Measurements from ENCODE around the gene SRP54.

The SRP54 gene

GRCh38 chr14:35045798-35046047 is 62.9 kb downstream of the SRP54 start:
- H3K27ac ChIP-seq (ENCODE audit: extremely low read depth, low read depth, low read length), result peak overlapping the region; percentile 71
- H3K36me3 ChIP-seq (ENCODE audit: control insufficient read depth in 2 of 2, insufficient read depth in 1 of 2, low read length in 2 of 2), result peaks cover 8 to 9% of the 10 kb centered on the region in 2 experiments; a peak in 2 of 3 replicates
- TF ChIP-seq ZNF394 (tag by site-specific recombination; IDR thresholded peaks at IDR 0.05; ENCODE audit: borderline replicate concordance), result no peak
- TF ChIP-seq ZNF777 (tag by site-specific recombination; IDR thresholded peaks at IDR 0.05; ENCODE audit: borderline replicate concordance), result peak; percentile 76; the same call in 1 of the 2 replicates
- peak; percentile 57 for TF ChIP-seq ZNF335 (tag by site-specific recombination; conservative IDR thresholded peaks at IDR 0.05)
- TF ChIP-seq ZNF639 (tag by site-specific recombination; IDR thresholded peaks at IDR 0.05), result no peak
- TF ChIP-seq ZNF623 (tag by site-specific recombination; IDR thresholded peaks at IDR 0.05), result 0 out of 2 replicates have a peak, but pooled peaks have one; percentile 7
- CTCF ChIA-PET, result interaction anchor here (0.7 kb wide), 1 partner anchor 69 kb away, joined by 3 read pairs; no protein-coding TSS in a partner anchor
- POLR2A ChIA-PET, result interaction anchor here (0.5 to 2.1 kb wide), 14 partner anchors 11 to 781 kb away, joined by 3 to 11 read pairs (median 4); partner anchors contain the start of genes BAZ1A, BRMS1L, PPP2R3C and PRORP
- H3K9me3 ChIP-seq (ENCODE audit: control insufficient read depth, insufficient read depth, low read depth, low read length), result no peaks in the 10 kb centered on the region
- peak overlapping the region; percentile 92 for H3K4me3 ChIP-seq (ENCODE audit: low read depth, low read length)
- peaks cover 3% of the 10 kb centered on the region; the same call in 1 of the 2 replicates for H3K4me1 ChIP-seq (ENCODE audit: control insufficient read depth, insufficient read depth, low read length)

- ChIA-PET POLR2A (interaction anchor here (0.5 to 2.1 kb wide), 17 partner anchors 10 to 780 kb away, joined by 3 to 11 read pairs (median 4); partner anchors contain the start of genes BAZ1A, BRMS1L, PPP2R3C and PRORP), CTCF (interaction anchor here (0.6 to 0.7 kb wide), 2 partner anchors 34 to 68 kb away, joined by 3 read pairs; no protein-coding TSS in a partner anchor)
- Histone ChIP-seq H3K36me3 (ENCODE audit: control insufficient read depth in 2 of 2, insufficient read depth in 1 of 2, low read length in 2 of 2) (peaks cover 8 to 9% of the 10 kb centered on the region in 2 experiments; a peak in 2 of 3 replicates), H3K9me3 (ENCODE audit: control insufficient read depth, insufficient read depth, low read depth, low read length) (no peaks in the 10 kb centered on the region), H3K4me3 (ENCODE audit: low read depth, low read length) (peak within 1 kb of the TSS; percentile 92), H3K4me1 (ENCODE audit: control insufficient read depth, insufficient read depth, low read length) (peaks cover 3% of the 10 kb centered on the region; the same call in 1 of the 2 replicates), H3K27ac (ENCODE audit: extremely low read depth, low read depth, low read length) (peak within 1 kb of the TSS; percentile 90)
- TF ChIP-seq ZNF792 (tag by site-specific recombination; IDR thresholded peaks at IDR 0.05), result peak; percentile 24; the same call in 1 of the 2 replicates
- TF ChIP-seq SP3 (tag by site-specific recombination; IDR thresholded peaks at IDR 0.05), result peak; percentile 84
- TF ChIP-seq ZNF501 (tag by site-specific recombination; IDR thresholded peaks at IDR 0.05), result peak; percentile 90; the same call in 1 of the 2 replicates
- peak; percentile 91 for TF ChIP-seq ZBTB21 (tag by site-specific recombination; IDR thresholded peaks at IDR 0.05)
- no peak for TF ChIP-seq AEBP2 (tag by site-specific recombination; IDR thresholded peaks at IDR 0.05; ENCODE audit: borderline replicate concordance)
- peak; percentile 74; the same call in 1 of the 2 replicates for TF ChIP-seq HIC1 (tag by site-specific recombination; IDR thresholded peaks at IDR 0.05)
- TF ChIP-seq ZSCAN30 (tag by site-specific recombination; IDR thresholded peaks at IDR 0.05), result peak; percentile 78
- TF ChIP-seq ZNF112 (tag by site-specific recombination; IDR thresholded peaks at IDR 0.05), result no peak
- peak; percentile 96 for TF ChIP-seq ZNF629 (tag by site-specific recombination; IDR thresholded peaks at IDR 0.05)
- TF ChIP-seq GLI4 (tag by site-specific recombination; IDR thresholded peaks at IDR 0.05), result 0 out of 2 replicates have a peak, but pooled peaks have one; percentile 30
- 0 out of 2 replicates have a peak, but pooled peaks have one; percentile 43 for TF ChIP-seq ZNF146 (tag by site-specific recombination; IDR thresholded peaks at IDR 0.05)
- peak; percentile 94 for TF ChIP-seq ZNF692 (tag by site-specific recombination; IDR thresholded peaks at IDR 0.05)
- TF ChIP-seq IKZF3 (tag by site-specific recombination; IDR thresholded peaks at IDR 0.05), result peak; percentile 57; the same call in 1 of the 2 replicates
- TF ChIP-seq ZNF785 (tag by site-specific recombination; IDR thresholded peaks at IDR 0.05), result peak; percentile 63; the same call in 1 of the 2 replicates
- TF ChIP-seq SP2 (tag by site-specific recombination; IDR thresholded peaks at IDR 0.05), result peak; percentile 80
- no peak for TF ChIP-seq ZNF19 (tag by site-specific recombination; IDR thresholded peaks at IDR 0.05; ENCODE audit: low read depth)
- TF ChIP-seq PRDM4 (tag by site-specific recombination; IDR thresholded peaks at IDR 0.05), result no peak
- no peak for TF ChIP-seq ZNF670 (tag by site-specific recombination; IDR thresholded peaks at IDR 0.05; ENCODE audit: low read depth)
- TF ChIP-seq ZNF341 (tag by site-specific recombination; IDR thresholded peaks at IDR 0.05; ENCODE audit: low read depth), result peak; percentile 54
- peak; percentile 68 for TF ChIP-seq SP7 (tag by site-specific recombination; IDR thresholded peaks at IDR 0.05)
These were observed 63.4 kb downstream of the SRP54 start, which contains the start of gene FAM177A1 for GRCh38 chr14:35046048-35046750. TSS of gene FAM177A1 (plus strand) at chr14:35046272. CDS start at chr14:35046464, 192 bp downstream.
